PFSK-1 (cell line): ENCODE results near the gene SNRPF.

ENCODE experiments used
- FOXP2 ChIP-seq: optimal IDR thresholded peaks from 2 replicates; pipeline ENCODE3; 2011; ENCODE audit warnings: borderline replicate concordance, control low read depth, inconsistent platforms; ENCODE audit not compliant: insufficient read depth; ENCODE audit errors: extremely low read length, extremely low read depth
- POLR2AphosphoS5 ChIP-seq: IDR thresholded peaks from 2 replicates; pipeline ENCODE4 v1.6.1; 2012; ENCODE audit warnings: low read depth, mild to moderate bottlenecking, control low read depth, low read length, moderate library complexity
- SIN3A ChIP-seq: IDR thresholded peaks from 2 replicates; pipeline ENCODE4 v1.6.1; 2012; ENCODE audit warnings: mild to moderate bottlenecking, low read length, moderate library complexity, borderline replicate concordance; ENCODE audit not compliant: insufficient read depth
- TAF1 ChIP-seq: IDR thresholded peaks from 2 replicates; pipeline ENCODE4 v1.6.1; 2012; ENCODE audit warnings: low read length, control low read depth, borderline replicate concordance; ENCODE audit not compliant: insufficient read depth
- TF ChIP-seq, protein P1 (sequence below), 2 experiments: IDR thresholded peaks; 2 replicates each; pipeline versions ENCODE4 v1.6.1 to v1.8.0; 2011 to 2012; ENCODE audit warnings: low read depth in 2 of 2, low read length in 2 of 2, control low read depth in 1 of 2, inconsistent platforms in 1 of 2, mild to moderate bottlenecking in 1 of 2, moderate library complexity in 1 of 2; ENCODE audit not compliant: insufficient read depth in 1 of 2

Gene SNRPF

DNA sequence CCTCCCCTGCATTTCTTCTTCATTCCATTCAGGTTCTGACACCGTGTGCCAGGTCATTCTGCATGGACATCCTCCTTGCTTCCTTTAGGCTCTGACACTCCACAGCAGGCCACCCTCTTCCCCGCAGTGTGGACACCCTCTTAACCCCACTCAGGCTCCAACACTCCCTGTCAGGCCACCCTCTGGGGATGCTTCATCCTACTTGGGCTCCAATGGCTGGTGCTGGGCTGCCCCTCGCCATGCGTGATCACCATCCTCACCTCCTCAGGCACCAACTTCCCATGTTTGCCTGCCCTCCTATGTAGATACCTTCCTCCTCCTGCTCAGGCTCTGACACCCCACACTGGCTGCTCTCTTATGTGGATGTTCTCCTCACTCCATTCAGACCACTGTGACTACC is 6.6 kb upstream of the SNRPF start:
- no peak for TF ChIP-seq POLR2AphosphoS5
- TF ChIP-seq, protein P1, sequence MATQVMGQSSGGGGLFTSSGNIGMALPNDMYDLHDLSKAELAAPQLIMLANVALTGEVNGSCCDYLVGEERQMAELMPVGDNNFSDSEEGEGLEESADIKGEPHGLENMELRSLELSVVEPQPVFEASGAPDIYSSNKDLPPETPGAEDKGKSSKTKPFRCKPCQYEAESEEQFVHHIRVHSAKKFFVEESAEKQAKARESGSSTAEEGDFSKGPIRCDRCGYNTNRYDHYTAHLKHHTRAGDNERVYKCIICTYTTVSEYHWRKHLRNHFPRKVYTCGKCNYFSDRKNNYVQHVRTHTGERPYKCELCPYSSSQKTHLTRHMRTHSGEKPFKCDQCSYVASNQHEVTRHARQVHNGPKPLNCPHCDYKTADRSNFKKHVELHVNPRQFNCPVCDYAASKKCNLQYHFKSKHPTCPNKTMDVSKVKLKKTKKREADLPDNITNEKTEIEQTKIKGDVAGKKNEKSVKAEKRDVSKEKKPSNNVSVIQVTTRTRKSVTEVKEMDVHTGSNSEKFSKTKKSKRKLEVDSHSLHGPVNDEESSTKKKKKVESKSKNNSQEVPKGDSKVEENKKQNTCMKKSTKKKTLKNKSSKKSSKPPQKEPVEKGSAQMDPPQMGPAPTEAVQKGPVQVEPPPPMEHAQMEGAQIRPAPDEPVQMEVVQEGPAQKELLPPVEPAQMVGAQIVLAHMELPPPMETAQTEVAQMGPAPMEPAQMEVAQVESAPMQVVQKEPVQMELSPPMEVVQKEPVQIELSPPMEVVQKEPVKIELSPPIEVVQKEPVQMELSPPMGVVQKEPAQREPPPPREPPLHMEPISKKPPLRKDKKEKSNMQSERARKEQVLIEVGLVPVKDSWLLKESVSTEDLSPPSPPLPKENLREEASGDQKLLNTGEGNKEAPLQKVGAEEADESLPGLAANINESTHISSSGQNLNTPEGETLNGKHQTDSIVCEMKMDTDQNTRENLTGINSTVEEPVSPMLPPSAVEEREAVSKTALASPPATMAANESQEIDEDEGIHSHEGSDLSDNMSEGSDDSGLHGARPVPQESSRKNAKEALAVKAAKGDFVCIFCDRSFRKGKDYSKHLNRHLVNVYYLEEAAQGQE (IDR thresholded peaks at IDR 0.05; ENCODE audit: insufficient read depth in 1 of 2, low read depth in 2 of 2, low read length in 2 of 2), result no peak
- no peak for TF ChIP-seq FOXP2
- no peak for TF ChIP-seq TAF1
- no peak for TF ChIP-seq SIN3A

DNA sequence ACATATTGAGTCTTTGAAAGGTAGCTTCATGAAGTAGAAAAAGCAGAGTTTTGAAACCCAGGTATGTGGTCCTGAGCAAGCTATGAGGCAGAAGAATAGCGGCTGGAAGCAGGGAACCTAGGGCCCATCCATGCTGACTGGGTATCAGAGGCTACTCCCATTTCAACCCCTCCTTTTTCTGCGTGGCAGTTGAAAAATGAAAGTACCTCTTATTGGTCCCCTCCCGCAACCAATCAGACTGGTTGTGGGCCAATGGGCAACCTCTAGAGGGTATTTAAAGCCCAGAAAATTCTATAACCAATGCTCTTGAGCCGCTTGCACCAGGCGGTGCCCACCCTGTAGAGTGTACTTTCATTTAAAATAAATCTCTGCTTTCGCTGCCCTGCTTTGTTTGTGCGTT is 1.6 kb upstream of the SNRPF start:
- TF ChIP-seq FOXP2 (no peak), POLR2AphosphoS5 (no peak), SIN3A (no peak), TAF1 (no peak)
- TF ChIP-seq, protein P1 (IDR thresholded peaks at IDR 0.05; ENCODE audit: insufficient read depth in 1 of 2, low read depth in 2 of 2, low read length in 2 of 2), result no peak

DNA sequence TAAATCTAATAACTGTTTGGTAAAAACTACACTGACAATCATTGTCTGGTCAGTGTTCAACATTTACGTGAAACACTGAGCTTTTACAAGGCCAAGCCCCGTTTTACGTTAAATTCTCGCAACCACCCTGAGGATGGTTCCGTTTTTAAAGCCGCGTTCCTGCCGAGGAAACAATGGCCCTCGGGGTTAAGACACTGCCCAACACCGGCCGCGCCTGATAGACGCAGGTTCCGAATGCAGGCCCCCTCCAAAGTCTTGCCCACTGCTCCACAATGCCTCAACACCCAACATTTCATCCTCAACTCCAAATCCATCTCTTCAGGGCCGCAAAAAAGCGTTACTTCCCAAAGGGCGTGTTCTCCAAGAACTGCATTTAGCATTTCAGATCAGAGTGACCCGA is 953 bp upstream of the SNRPF start:
- TF ChIP-seq TAF1, result no peak
- no peak for TF ChIP-seq FOXP2
- no peak for TF ChIP-seq SIN3A
- TF ChIP-seq, protein P1 (IDR thresholded peaks at IDR 0.05; ENCODE audit: insufficient read depth in 1 of 2, low read depth in 2 of 2, low read length in 2 of 2), result no peak
- no peak for TF ChIP-seq POLR2AphosphoS5

DNA sequence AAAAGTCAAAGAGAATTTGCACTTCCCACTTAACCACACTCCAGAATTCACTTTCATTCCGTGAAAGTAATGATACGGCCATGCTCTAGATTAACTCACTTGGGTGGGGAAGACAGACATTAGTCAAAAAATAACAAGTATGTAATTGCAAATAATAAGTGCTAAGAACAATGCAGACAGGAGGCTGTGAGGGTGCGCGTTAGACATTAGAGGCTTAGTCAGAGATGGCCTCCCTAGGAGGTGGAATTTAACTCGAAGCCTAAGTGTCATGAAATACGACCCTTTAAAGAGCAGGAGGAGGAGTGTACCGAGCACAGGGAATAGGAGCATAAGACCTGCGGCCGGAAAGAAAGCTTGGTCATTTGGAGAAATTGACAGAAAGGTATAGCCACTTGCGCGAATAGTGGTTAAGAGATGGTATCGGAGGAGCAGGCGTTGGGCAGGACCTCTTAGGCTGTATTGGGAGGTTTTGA is 628 bp downstream of the SNRPF start:
- TF ChIP-seq SIN3A, result no peak
- TF ChIP-seq, protein P1 (IDR thresholded peaks at IDR 0.05; ENCODE audit: insufficient read depth in 1 of 2, low read depth in 2 of 2, low read length in 2 of 2), result no peak
- TF ChIP-seq POLR2AphosphoS5, result no peak
- TF ChIP-seq FOXP2, result no peak
- no peak for TF ChIP-seq TAF1
